ENCODE results near the gene AHSA1.

AHSA1 gene

DNA sequence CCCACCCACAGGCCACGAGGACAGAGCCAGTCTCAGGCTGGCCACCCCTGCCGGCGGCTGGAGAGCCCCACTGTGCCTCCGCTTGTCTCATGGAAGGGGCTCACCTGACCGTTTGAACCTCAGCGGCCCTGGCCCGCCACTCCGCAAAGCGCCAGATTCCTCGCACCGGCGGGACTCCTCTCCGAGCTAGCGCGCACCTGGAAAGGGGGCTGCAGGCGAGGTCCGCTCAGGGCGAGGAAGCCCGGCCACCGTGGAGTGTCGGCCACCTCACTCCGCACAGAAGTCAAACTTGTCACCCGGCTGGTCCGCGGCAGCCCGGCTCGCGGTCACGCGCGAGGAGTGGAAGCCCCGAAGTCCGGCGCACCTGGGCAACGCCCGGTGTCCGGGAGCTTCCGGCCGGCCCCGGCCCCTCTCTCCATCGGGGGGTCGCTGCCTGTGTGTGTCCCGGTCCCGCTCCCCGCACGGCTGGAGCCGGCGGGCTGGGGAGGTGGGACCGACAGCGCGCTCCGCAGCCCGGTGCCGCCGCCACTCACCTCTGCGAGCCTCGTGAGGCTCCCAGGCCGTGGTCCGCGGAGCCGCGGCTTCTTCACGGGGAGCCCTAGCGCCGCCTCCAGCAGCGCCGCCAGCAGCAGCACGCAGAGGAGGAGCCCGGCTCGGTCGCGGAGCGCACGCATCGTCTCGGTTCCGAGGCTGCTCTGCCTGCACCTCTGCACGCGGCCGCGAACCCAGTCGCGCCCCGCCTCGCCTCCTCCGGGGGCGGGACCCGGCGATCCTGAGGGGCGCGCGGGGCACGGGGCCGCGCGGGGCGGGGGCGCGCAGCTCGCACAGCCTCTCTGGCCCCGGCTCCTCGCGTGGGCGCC, 40.5 kb downstream of the AHSA1 start, which contains the start of gene ISM2:
ISM2 (minus strand) TSS at position 697 of the 860 bp plus-strand sequence; CDS start at position 674, 23 bp downstream.
- peak within 1 kb of the TSS; percentile 73 to 99 (median 97) for H3K4me2 ChIP-seq
- peak within 1 kb of the TSS in 10 of 11 experiments; percentile 9 to 59 (median 48); a peak in 16 of 22 replicates for H3K9ac ChIP-seq

DNA sequence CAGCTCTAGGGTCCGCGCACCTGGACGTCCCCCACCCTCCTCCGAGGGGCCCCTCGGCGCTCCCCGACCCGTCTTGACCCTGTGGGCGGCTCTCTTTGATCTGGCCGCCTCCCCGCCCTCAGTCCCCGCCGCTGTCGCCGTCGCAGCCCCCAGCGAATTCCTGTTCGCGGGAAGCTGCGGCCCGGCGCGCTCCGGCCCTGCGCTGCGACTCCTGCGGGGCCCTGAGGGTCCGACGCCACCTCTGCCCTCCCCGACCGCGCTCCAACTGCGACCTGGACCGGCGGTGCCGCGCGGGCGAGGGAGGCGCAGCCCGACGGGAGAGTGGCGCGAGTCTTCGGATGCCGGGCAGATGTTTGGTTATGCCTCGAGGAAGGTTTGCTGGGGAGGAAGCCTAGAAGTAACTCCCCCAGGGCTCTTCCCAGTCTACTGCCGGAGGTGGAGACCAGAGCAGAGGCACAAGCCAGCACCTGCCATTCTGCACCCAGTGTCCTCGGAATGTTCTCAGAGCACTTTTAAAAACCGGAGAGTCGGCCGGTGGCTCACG, 41.2 kb downstream of the AHSA1 start:
- Histone ChIP-seq H3K27me3 (peaks cover 35 to 54% (median 46%) of the 10 kb centered on the region in 11 experiments), H3K4me1 (peaks cover 14 to 35% (median 30%) of the 10 kb centered on the region in 10 experiments), H4K20me1 (peaks cover 0 to 24% (median 13%) of the 10 kb centered on the region in 11 experiments; a peak in 10 of 22 replicates), H3K4me2 (peak overlapping the region; percentile 73 to 99 (median 97)), H3K9ac (peak overlapping the region in 10 of 11 experiments; percentile 9 to 59 (median 48); a peak in 14 of 22 replicates), H3K9me3 (replicated peaks in 1 of 11) (peaks cover 5 to 13% (median 11%) of the 10 kb centered on the region in 11 experiments; a peak in 20 of 22 replicates), H3K4me3 (peak overlapping the region; percentile 53 to 73 (median 64)), H3K27ac (no peak overlapping the region), H3K36me3 (peaks cover 0 to 10% (median 0%) of the 10 kb centered on the region in 11 experiments; a peak in 2 of 22 replicates)
- TF ChIP-seq Cebpa-rat (IDR thresholded peaks at IDR 0.05), result no peak

More for the DNA sequence above, 40.5 kb downstream of the AHSA1 start, which contains the start of gene ISM2:
- peak within 1 kb of the TSS; percentile 53 to 73 (median 64) for H3K4me3 ChIP-seq
- H3K27me3 ChIP-seq, result peaks cover 35 to 54% (median 46%) of the 10 kb centered on the region in 11 experiments
- peaks cover 14 to 35% (median 30%) of the 10 kb centered on the region in 10 experiments for H3K4me1 ChIP-seq
- no peak for TF ChIP-seq Cebpa-rat (IDR thresholded peaks at IDR 0.05)
- H3K27ac ChIP-seq, result no peak within 1 kb of the TSS
- peaks cover 0 to 24% (median 13%) of the 10 kb centered on the region in 11 experiments; a peak in 10 of 22 replicates for H4K20me1 ChIP-seq
- H3K36me3 ChIP-seq, result peaks cover 0 to 4% (median 0%) of the 10 kb centered on the region in 11 experiments; a peak in 2 of 22 replicates
- H3K9me3 ChIP-seq (replicated peaks in 1 of 11), result peaks cover 0 to 6% (median 4%) of the 10 kb centered on the region in 11 experiments; a peak in 19 of 22 replicates

DNA sequence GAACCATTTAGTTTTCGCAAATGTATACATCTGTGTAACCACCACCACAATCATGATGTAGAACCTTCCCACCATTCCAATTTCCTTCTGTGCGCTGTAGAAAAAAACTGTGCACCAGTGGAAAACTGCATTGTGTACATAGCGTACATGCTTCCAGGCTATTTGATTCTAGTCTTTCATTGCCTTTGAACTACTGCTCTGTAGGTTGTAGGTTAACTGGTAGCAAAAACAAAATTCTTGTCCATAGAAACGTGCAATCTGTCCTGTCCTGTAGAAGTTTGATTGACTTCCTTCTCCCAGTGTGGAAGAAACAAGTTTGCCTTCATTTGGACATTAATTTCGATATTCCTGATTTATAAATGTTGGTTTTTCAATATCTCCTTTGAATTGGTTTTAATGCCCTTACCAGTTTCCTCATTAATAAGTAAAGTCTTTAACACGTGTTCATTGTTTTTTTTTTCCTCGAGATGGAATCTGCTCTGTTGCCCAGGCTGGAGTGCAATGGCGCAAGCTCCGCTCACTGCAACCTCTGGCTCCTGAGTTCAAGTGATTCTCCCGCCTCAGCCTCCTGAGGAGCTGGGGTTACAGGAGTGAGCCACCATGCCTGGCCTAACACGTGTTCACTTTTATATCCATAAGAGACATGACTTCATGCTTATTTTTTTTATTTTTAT, 44.4 kb downstream of the AHSA1 start:
- Histone ChIP-seq H3K27me3 (peaks cover 35 to 49% (median 41%) of the 10 kb centered on the region in 11 experiments), H4K20me1 (peaks cover 0 to 30% (median 13%) of the 10 kb centered on the region in 11 experiments; a peak in 10 of 22 replicates), H3K9me3 (replicated peaks in 1 of 11) (peaks cover 8 to 16% (median 13%) of the 10 kb centered on the region in 11 experiments; a peak in 20 of 22 replicates), H3K4me2 (no peak overlapping the region), H3K4me1 (peaks cover 14 to 20% (median 17%) of the 10 kb centered on the region in 10 experiments), H3K4me3 (no peak overlapping the region), H3K27ac (no peak overlapping the region), H3K9ac (no peak overlapping the region), H3K36me3 (peaks cover 0 to 36% (median 6%) of the 10 kb centered on the region in 11 experiments; a peak in 14 of 22 replicates)
- TF ChIP-seq Cebpa-rat (IDR thresholded peaks at IDR 0.05), result no peak

DNA sequence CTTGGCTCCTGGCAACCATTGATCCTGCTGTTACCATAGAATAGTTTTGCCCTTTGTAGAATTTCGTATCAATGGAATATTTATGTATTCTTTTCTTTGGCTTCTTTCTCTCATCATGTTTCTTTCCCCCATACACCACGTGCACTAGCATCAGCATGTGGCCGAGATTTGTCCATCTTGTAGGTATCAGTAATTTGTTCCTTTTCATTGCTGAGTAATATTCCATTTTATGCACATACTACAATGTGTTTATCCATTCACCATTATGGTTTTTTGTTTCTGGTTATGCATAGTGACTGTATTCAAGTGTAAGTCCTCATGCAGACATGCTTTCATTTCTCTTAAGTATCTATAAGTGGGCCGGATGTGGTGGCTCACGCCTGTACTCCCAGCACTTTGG, 45.2 kb downstream of the AHSA1 start:
- H3K27me3 ChIP-seq, result peaks cover 30 to 41% (median 32%) of the 10 kb centered on the region in 11 experiments
- H3K4me1 ChIP-seq, result peaks cover 12 to 16% (median 13%) of the 10 kb centered on the region in 10 experiments
- TF ChIP-seq Cebpa-rat (IDR thresholded peaks at IDR 0.05), result no peak
- H3K27ac ChIP-seq, result no peak overlapping the region
- peaks cover 0 to 45% (median 14%) of the 10 kb centered on the region in 11 experiments; a peak in 15 of 22 replicates for H3K36me3 ChIP-seq
- no peak overlapping the region for H3K4me3 ChIP-seq
- peaks cover 8 to 16% (median 13%) of the 10 kb centered on the region in 11 experiments; a peak in 20 of 22 replicates for H3K9me3 ChIP-seq (replicated peaks in 1 of 11)
- H3K9ac ChIP-seq, result no peak overlapping the region
- peaks cover 0 to 26% (median 11%) of the 10 kb centered on the region in 11 experiments; a peak in 10 of 22 replicates for H4K20me1 ChIP-seq
- H3K4me2 ChIP-seq, result no peak overlapping the region

DNA sequence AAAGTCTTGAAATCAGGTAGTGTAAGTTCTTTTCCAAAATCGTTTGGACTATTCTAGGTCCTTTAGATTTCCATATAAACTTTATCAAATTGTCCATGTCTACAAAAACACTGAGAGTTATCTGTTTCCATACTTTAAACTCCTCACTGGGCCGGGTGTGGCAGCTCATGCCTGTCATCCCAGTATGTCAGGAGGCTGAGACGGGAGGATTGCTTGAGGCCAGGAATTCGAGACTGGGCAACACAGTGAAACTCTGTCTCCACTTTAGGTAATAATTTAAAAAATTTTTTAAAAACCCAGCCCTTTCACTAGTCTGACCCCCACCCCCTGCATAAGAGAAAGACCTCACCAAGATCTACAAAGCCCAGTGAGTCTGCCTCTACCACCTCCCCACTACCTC, 47.1 kb downstream of the AHSA1 start:
- H3K4me1 ChIP-seq, result no peaks in the 10 kb centered on the region
- no peak for TF ChIP-seq Cebpa-rat (IDR thresholded peaks at IDR 0.05)
- H3K27me3 ChIP-seq, result peaks cover 11 to 22% (median 14%) of the 10 kb centered on the region in 11 experiments
- H3K36me3 ChIP-seq, result peaks cover 0 to 64% (median 23%) of the 10 kb centered on the region in 11 experiments; a peak in 16 of 22 replicates
- H3K4me2 ChIP-seq, result no peak overlapping the region
- no peak overlapping the region for H3K9ac ChIP-seq
- no peak overlapping the region for H3K4me3 ChIP-seq
- H4K20me1 ChIP-seq, result peaks cover 0 to 9% (median 2%) of the 10 kb centered on the region in 11 experiments; a peak in 4 of 22 replicates
- H3K9me3 ChIP-seq (replicated peaks in 1 of 11), result peaks cover 8 to 16% (median 13%) of the 10 kb centered on the region in 11 experiments; a peak in 20 of 22 replicates
- H3K27ac ChIP-seq, result no peak overlapping the region

DNA sequence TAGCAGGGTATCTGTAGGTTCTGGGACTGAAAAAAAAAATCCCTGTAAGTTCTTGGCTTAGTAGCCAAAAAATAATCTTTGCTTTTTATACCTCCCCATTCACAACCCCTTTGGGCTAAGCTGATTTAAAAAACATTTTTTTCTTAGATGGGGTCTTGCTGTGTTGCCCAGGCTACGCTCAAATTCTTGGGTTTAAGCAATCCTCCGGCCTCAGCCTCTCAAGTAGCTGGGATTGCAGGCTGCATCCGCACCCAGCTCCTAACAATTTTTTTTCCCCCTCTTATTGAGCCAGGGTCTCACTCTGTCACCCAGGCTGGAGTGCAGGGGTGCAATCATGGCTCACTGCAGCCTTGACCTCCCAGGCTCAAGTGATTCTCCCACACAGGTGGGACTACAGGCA, 49.9 kb downstream of the AHSA1 start:
- no peak overlapping the region for H3K4me3 ChIP-seq
- TF ChIP-seq Cebpa-rat (IDR thresholded peaks at IDR 0.05), result no peak

DNA sequence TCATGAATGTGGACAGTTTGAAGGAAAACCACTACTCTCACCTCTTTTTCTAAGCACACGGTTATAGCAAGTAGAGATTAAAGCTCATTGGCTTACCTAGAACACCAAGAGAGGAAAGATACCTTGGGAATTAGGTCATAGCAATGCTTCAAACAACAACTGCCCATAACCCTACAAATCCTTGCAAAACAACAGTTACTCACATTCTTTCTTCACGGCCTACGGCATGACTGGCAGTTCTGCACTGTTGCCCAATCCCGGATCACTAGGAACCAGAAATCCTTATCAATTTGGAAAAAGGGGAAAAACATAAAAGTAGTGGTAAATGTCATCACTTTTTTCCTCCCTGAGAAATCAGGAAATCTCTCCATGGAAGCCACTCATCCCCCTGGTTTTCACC, 50.4 kb downstream of the AHSA1 start:
- no peak for TF ChIP-seq Cebpa-rat (IDR thresholded peaks at IDR 0.05)
- Histone ChIP-seq H3K9ac (no peak overlapping the region), H3K27ac (no peak overlapping the region), H3K4me1 (no peaks in the 10 kb centered on the region), H3K36me3 (peaks cover 22 to 92% (median 56%) of the 10 kb centered on the region in 11 experiments), H3K27me3 (no peaks in the 10 kb centered on the region), H3K9me3 (replicated peaks in 1 of 11) (peaks cover 5 to 12% (median 10%) of the 10 kb centered on the region in 11 experiments; a peak in 20 of 22 replicates), H3K4me3 (no peak overlapping the region), H4K20me1 (peaks cover 0 to 5% (median 0%) of the 10 kb centered on the region in 11 experiments; a peak in 1 of 22 replicates), H3K4me2 (no peak overlapping the region)

More for the DNA sequence above, 49.9 kb downstream of the AHSA1 start:
- no peak overlapping the region for H3K27ac ChIP-seq
- no peaks in the 10 kb centered on the region for H3K27me3 ChIP-seq
- no peak overlapping the region for H3K4me2 ChIP-seq
- peaks cover 0 to 5% (median 0%) of the 10 kb centered on the region in 11 experiments; a peak in 1 of 22 replicates for H4K20me1 ChIP-seq
- H3K9me3 ChIP-seq (replicated peaks in 1 of 11), result peaks cover 8 to 15% (median 13%) of the 10 kb centered on the region in 11 experiments; a peak in 20 of 22 replicates
- no peak overlapping the region for H3K9ac ChIP-seq
- H3K36me3 ChIP-seq, result peaks cover 22 to 91% (median 51%) of the 10 kb centered on the region in 11 experiments
- H3K4me1 ChIP-seq, result no peaks in the 10 kb centered on the region

DNA sequence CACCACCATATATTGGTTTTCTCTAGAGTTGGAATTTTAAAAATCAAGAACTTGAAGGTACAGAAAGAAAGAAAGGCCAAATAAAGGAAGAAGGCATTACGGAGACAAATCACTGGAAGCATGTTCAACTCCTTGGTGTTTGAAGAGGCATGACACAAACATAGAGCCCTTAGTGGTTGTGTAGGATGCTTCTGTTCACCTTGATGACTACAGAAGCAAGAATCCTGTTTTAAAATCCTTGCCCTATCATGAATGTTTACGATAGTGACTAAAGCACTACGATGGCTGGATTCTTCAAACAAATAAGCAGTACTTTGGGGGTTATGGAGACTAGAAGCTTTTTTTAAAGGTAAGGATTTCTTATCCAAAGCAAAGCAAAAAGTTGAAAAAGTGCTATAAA, 51.0 kb downstream of the AHSA1 start:
- no peak for TF ChIP-seq Cebpa-rat (IDR thresholded peaks at IDR 0.05)
- Histone ChIP-seq H3K27me3 (no peaks in the 10 kb centered on the region), H3K4me3 (no peak overlapping the region), H3K9me3 (replicated peaks in 1 of 11) (peaks cover 0 to 5% (median 4%) of the 10 kb centered on the region in 11 experiments; a peak in 16 of 22 replicates), H4K20me1 (peaks cover 0 to 5% (median 0%) of the 10 kb centered on the region in 11 experiments; a peak in 1 of 22 replicates), H3K4me2 (no peak overlapping the region), H3K36me3 (peaks cover 23 to 94% (median 59%) of the 10 kb centered on the region in 11 experiments), H3K9ac (no peak overlapping the region), H3K27ac (no peak overlapping the region), H3K4me1 (no peaks in the 10 kb centered on the region)

Measured in BLaER1 treated with 17β-estradiol and CSF1 and Interleukin-3, amounts not matched to agents 10 nM and 100 nM (cell line).